ENCODE results near the gene AFF4. TPM values are rescaled to one million over a fixed set of nuclear protein-coding genes. Genes with fewer than 3 reads are reported as not detected.

The AFF4 gene
- total RNA-seq, 4 donors from 2014 or later, result 66.1 to 122 (median 85.1) TPM

DNA sequence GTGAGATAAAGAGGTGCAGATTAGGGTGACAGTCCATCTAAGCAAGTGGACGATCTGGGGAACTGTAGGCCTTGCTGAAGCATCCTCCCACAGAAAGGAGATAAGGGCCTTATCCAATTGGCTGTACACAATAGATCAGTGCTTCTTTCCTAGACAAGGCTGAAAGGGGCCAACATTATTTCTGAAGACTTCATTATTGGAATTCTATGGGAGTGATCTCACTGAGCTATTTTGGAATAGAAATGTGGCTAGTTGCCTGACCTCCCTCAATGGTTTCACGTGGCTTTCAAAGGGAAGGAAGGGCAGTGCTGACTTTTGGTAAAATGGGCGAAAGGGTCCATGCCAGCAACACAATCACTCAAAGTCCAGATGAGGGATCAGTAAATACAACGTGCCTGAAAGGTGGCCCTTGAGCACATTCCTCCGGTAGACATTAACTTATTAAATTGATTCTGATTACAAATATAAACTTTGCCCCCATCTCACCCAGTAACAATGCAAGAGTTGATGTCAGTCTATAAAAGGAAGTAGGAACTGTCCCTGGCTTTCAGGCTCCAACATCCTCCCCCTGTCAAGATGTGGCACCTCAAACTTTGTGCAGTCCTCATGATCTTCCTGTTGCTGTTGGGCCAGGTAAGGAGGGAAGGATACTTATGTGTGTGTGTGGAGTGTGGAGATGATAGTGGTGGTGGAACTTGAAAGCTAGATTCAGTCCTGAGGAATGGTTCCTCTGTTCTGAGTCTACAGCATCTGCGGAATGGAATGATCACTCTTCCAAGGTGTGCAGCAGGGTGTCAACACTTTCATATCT lies 90.1 kb downstream of the AFF4 start, which contains the start of gene LEAP2:
Gene LEAP2 (plus strand): TSS at position 550 of the 811 bp plus-strand sequence. CDS start 27 bp downstream, at position 577.
- intact Hi-C loops (cut with DNase I; ENCODE audit: low total_unique reads) (no loop called here), in situ Hi-C loops (cut with MboI; ENCODE audit: low pct_ligation_motif_present in 1 of 4, low pct_unique_long_range_greater_than_20kb in 1 of 4, low sequenced_read_pairs in 3 of 4) (no loop called here)

DNA sequence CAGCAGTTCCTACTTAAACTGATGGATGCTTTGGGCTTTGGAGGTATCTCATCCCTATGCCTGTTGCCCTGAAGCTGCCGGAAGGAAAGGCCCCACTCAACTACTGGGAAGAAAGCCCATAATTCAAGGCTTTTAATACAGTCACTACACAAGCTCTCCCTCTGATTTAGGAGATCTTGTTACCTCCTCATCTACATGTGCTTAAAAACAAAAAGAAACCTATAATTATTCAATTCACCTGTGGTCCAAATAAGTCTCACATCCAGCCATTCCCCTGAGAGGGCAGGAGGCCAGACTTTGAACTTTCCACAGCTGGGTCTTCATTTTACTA lies 90.7 kb downstream of the AFF4 start:
- DNase-seq, result no peak
- TF ChIP-seq, protein P1, sequence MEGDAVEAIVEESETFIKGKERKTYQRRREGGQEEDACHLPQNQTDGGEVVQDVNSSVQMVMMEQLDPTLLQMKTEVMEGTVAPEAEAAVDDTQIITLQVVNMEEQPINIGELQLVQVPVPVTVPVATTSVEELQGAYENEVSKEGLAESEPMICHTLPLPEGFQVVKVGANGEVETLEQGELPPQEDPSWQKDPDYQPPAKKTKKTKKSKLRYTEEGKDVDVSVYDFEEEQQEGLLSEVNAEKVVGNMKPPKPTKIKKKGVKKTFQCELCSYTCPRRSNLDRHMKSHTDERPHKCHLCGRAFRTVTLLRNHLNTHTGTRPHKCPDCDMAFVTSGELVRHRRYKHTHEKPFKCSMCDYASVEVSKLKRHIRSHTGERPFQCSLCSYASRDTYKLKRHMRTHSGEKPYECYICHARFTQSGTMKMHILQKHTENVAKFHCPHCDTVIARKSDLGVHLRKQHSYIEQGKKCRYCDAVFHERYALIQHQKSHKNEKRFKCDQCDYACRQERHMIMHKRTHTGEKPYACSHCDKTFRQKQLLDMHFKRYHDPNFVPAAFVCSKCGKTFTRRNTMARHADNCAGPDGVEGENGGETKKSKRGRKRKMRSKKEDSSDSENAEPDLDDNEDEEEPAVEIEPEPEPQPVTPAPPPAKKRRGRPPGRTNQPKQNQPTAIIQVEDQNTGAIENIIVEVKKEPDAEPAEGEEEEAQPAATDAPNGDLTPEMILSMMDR (IDR thresholded peaks at IDR 0.05), result no peak
- no peak for TF ChIP-seq EP300 (IDR thresholded peaks at IDR 0.05; ENCODE audit: low read depth)
- no peak for TF ChIP-seq POLR2AphosphoS5 (IDR thresholded peaks at IDR 0.05)
- no peak for TF ChIP-seq POLR2A (IDR thresholded peaks at IDR 0.05)
- WGBS, 2 donors (ENCODE audit: low coverage in 1 of 2), result 100% methylated on average over 1 of the region's 1 CpG; no CpG with 5 or more reads in 1 of the 2 donors
- Histone ChIP-seq H3K27me3 (no peaks in the 10 kb centered on the region), H3K4me3 (no peak overlapping the region), H3K9me3 (no peaks in the 10 kb centered on the region), H3K27ac (peak overlapping the region in 3 of 4 donors; percentile 31 to 67 (median 66)), H3K4me1 (peaks cover 0 to 39% (median 9%) of the 10 kb centered on the region in 4 donors), H3K36me3 (no peaks in the 10 kb centered on the region)
- intact Hi-C loops (cut with DNase I; ENCODE audit: low total_unique reads) (no loop called here), in situ Hi-C loops (cut with MboI; ENCODE audit: low pct_ligation_motif_present in 1 of 4, low pct_unique_long_range_greater_than_20kb in 1 of 4, low sequenced_read_pairs in 3 of 4) (no loop called here)

More for the DNA sequence above, 90.1 kb downstream of the AFF4 start, which contains the start of gene LEAP2:
- Histone ChIP-seq H3K4me1 (peaks cover 0 to 38% (median 7%) of the 10 kb centered on the region in 4 donors), H3K9me3 (no peaks in the 10 kb centered on the region), H3K27ac (peak within 1 kb of the TSS; percentile 31 to 67 (median 56)), H3K4me3 (no peak within 1 kb of the TSS), H3K27me3 (no peaks in the 10 kb centered on the region), H3K36me3 (no peaks in the 10 kb centered on the region)
- peak; percentile 9 for DNase-seq
- TF ChIP-seq, protein P1 (IDR thresholded peaks at IDR 0.05), result no peak
- TF ChIP-seq POLR2AphosphoS5 (IDR thresholded peaks at IDR 0.05) (peak in 2 of 3 donors; percentile 59), EP300 (IDR thresholded peaks at IDR 0.05; ENCODE audit: low read depth) (no peak), POLR2A (IDR thresholded peaks at IDR 0.05) (peak; percentile 49)
- 43 to 59% methylated on average over 1 to 6 of the region's 6 CpGs for WGBS, 2 donors (ENCODE audit: low coverage in 1 of 2)

DNA sequence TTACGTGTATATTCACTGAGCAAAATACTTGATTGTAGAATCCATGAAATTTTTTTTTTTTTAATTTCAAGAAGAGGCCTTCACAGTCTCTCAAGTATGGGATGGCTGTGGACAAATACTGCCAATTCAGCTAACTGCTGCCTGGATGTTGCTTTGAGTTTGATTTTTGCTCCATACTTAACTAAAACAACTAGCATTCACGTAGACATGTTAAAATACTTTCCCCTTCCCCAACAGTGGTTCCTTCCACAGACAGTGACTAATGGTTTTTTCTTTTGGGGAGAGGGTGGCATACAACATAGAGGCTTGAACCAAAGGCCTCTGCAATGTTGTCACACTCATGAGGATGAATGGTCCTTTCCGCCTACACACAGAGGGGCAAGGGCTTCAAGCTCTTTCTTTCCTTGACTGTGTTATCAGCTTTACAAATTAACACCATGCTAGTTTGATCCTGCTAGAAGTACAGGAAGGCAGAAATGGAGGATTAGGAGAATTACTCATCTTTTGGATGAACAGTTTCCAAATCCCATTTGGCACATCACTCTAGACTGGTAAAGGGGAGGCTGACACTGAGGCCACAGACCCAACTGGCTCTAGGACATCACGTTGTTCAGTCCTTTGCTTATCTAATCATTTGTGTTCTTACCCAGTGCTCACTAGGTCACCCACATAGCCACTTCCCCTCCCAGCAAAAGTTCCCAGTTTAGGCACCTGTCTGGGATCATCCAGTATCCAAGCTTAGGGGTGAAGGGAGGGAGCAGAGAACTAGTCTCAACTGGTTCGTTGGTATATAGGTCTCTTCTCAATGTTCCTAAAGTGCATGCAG lies 91.8 kb downstream of the AFF4 start:
- no peak for DNase-seq
- intact Hi-C loops (cut with DNase I; ENCODE audit: low total_unique reads), result no loop called here
- Histone ChIP-seq H3K27me3 (no peaks in the 10 kb centered on the region), H3K27ac (peak overlapping the region in 1 of 4 donors; percentile 67), H3K36me3 (no peaks in the 10 kb centered on the region), H3K4me1 (peaks cover 0 to 36% (median 15%) of the 10 kb centered on the region in 4 donors), H3K4me3 (no peak overlapping the region), H3K9me3 (no peaks in the 10 kb centered on the region)
- in situ Hi-C loops (cut with MboI; ENCODE audit: low pct_ligation_motif_present in 1 of 4, low pct_unique_long_range_greater_than_20kb in 1 of 4, low sequenced_read_pairs in 3 of 4), result no loop called here
- TF ChIP-seq, protein P1 (IDR thresholded peaks at IDR 0.05), result no peak
- no peak for TF ChIP-seq EP300 (IDR thresholded peaks at IDR 0.05; ENCODE audit: low read depth)
- TF ChIP-seq POLR2AphosphoS5 (IDR thresholded peaks at IDR 0.05), result no peak
- no peak for TF ChIP-seq POLR2A (IDR thresholded peaks at IDR 0.05)
- 82 to 85% methylated on average over 2 to 5 of the region's 5 CpGs for WGBS, 2 donors (ENCODE audit: low coverage in 1 of 2)

DNA sequence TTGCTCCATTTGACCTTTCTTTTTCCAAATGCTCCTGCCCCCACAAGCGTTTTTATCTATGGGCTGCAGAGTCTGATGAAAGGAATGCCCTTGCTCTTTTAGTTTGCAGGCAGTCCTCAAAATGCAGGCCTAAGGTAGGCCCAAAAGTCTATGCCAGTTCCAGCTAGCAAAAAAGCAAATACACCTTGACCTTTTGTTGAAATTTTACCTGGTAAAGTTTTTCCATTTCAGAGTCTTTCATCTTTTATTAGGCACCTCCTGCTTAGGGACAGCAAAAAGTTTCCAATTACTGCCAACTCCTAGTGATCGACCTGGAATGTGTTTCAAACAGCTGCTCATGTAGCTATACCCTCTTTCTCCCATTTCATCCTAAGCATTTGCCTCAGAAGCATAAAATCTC lies 92.6 kb downstream of the AFF4 start:
- peaks cover 0 to 35% (median 18%) of the 10 kb centered on the region in 4 donors for H3K4me1 ChIP-seq
- intact Hi-C loops (cut with DNase I; ENCODE audit: low total_unique reads), result no loop called here

More for the DNA sequence above, 92.6 kb downstream of the AFF4 start:
- in situ Hi-C loops (cut with MboI; ENCODE audit: low pct_ligation_motif_present in 1 of 4, low pct_unique_long_range_greater_than_20kb in 1 of 4, low sequenced_read_pairs in 3 of 4), result no loop called here
- DNase-seq, result no peak
- no peaks in the 10 kb centered on the region for H3K36me3 ChIP-seq
- 50 to 75% methylated on average over 1 to 2 of the region's 2 CpGs for WGBS, 2 donors (ENCODE audit: low coverage in 1 of 2)
- no peak overlapping the region for H3K4me3 ChIP-seq
- H3K27ac ChIP-seq, result no peak overlapping the region
- H3K27me3 ChIP-seq, result no peaks in the 10 kb centered on the region
- no peaks in the 10 kb centered on the region for H3K9me3 ChIP-seq
- TF ChIP-seq POLR2AphosphoS5 (IDR thresholded peaks at IDR 0.05), result no peak
- TF ChIP-seq EP300 (IDR thresholded peaks at IDR 0.05; ENCODE audit: low read depth), result no peak
- no peak for TF ChIP-seq POLR2A (IDR thresholded peaks at IDR 0.05)
- TF ChIP-seq, protein P1 (IDR thresholded peaks at IDR 0.05), result no peak

Measured in transverse colon (tissue), 4 donors.